GM12864 (cell line): ENCODE measurements around the gene PXMP4.

ENCODE experiments used
- DNase-seq: peaks from one replicate; pipeline ENCODE4 v3.0.0-alpha.2; 2011; ENCODE audit warnings: low read depth
- H3K4me3 ChIP-seq: 2 replicates; pipeline ENCODE4 v1.5.1; 2011; ENCODE audit warnings: mild to moderate bottlenecking, low read depth, low read length, control low read depth
- TF ChIP-seq, protein P1 (sequence below): IDR thresholded peaks from 2 replicates; pipeline ENCODE4 v1.5.1; 2011; ENCODE audit warnings: low read depth, mild to moderate bottlenecking, moderate library complexity, low read length, control low read depth, inconsistent platforms; ENCODE audit errors: missing control alignments

PXMP4 gene

DNA sequence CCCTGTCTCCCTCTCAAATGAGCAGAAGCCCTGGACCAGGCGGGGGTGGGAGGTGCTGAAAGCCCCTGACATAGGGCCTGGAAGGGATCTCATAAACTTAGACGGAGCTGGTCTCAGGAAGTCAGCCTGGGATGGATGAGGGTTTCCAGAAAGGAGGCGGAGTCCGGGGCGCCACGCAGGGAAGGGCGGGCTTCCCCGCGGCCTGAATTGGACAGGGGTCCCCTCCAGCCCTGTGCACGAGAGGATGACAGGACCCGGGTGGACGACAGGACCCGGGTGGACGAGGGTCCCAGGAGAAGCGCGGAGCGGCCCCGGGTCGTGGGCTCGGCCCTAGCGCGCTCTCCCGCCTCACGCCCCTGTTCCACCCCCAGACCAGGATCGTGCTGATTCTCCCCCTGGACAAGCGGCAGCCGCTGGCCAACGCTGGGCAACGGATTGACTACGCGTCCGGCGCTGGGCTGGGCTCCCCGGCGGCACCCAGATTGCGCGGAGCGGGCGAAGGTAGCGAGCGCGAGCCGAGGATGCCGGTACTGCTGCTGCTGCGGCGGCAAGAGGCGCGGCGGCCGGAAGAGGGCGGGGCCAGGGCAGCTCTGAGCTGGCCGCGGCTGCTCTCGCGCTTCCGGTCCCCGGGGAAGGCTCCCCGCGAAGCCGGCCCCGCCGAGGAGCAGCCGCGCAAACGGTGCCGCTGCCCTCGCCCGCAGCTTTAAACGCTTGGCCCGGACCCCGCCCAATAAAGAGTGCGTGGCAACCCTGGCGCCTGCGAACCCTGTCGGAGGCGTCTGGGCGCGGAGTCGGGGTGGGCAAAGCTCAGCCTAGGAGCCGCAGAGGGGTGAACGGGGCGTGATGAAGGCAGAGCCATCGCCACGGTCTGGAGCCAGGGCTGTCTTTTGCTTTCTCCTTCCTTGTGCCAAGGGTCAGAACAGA, 56.7 kb downstream of the PXMP4 start:
- H3K4me3 ChIP-seq = peak overlapping the region; percentile 82
- TF ChIP-seq, protein P1, sequence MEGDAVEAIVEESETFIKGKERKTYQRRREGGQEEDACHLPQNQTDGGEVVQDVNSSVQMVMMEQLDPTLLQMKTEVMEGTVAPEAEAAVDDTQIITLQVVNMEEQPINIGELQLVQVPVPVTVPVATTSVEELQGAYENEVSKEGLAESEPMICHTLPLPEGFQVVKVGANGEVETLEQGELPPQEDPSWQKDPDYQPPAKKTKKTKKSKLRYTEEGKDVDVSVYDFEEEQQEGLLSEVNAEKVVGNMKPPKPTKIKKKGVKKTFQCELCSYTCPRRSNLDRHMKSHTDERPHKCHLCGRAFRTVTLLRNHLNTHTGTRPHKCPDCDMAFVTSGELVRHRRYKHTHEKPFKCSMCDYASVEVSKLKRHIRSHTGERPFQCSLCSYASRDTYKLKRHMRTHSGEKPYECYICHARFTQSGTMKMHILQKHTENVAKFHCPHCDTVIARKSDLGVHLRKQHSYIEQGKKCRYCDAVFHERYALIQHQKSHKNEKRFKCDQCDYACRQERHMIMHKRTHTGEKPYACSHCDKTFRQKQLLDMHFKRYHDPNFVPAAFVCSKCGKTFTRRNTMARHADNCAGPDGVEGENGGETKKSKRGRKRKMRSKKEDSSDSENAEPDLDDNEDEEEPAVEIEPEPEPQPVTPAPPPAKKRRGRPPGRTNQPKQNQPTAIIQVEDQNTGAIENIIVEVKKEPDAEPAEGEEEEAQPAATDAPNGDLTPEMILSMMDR = no peak
- DNase-seq = no peak

DNA sequence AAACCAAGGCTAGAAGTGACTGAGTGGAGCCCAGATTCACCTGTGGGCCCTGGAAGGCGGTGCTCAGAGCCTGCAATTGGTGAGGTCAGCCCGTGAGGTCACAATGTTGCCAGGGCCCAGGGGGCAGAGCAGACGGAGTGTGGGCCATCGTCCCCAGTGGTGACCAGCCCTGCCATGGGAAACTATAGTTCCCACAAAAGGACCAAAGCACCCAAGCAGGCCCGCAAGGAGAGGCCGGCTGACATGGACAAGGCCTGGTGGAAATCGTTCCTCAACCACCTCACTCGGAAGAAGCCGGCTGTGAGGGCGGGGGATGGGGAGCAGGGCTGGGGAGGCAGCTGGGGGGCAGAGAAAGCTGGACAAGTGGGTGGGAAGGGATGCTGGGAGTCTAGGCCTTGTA, 57.9 kb downstream of the PXMP4 start, which contains the start of gene C20orf144:
Gene C20orf144, plus strand, starts transcription at position 156 of the 400 bp plus-strand sequence. Its CDS starts 19 bp downstream, at position 175.
- TF ChIP-seq, protein P1 = no peak
- no peak for DNase-seq
- peak within 1 kb of the TSS; percentile 82 for H3K4me3 ChIP-seq

DNA sequence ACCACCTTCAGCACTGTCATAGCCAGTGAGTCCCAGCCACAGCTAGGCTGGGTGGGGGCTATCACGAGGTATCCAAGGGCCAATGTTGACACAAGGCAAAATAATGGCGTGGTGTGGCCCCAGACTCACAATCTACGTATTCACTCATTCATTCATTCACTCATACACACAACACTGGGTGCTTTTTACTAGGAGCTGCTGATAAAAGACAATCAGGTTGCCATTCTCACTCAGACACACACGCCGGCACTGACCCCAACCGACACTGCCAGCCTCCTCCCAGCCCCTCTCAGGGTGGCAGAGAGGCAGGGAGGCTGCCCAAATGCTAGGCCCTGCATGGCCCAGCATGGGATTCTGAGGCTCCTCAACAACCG, 59.4 kb downstream of the PXMP4 start:
- no peak overlapping the region for H3K4me3 ChIP-seq
- no peak for DNase-seq
- TF ChIP-seq, protein P1 = no peak

DNA sequence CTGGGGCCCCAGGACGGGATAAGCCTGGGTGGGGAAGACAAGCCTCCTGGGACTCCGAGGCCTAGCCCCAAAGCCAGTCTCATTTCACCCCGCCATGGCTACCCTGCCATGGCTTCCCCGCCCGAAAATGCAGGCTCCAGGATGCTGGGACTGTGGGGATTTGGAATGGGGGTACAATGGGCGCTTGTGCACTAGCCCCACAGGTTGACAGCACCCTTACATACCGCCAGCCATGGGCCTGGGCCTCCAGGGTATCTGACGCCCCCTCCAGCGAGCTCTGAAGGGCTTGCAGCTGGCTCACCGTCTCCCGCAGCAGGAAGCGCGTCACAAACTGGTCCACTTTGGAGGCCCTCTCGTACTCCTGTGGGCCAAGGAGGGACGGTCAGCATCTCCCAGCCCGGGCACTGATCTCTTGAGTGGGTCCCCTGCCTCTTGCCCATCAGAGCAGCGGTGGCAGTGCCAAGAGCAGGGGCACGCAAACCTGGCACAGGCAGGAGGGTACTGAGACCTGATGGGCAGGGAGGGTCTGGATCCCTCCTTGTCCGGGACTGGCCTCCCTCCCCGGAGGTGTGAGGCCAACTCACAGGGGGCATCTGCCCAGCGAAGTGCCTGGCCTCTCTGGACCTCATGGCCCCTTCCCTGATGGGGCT, 60.0 kb downstream of the PXMP4 start:
- no peak for DNase-seq
- no peak overlapping the region for H3K4me3 ChIP-seq
- TF ChIP-seq, protein P1 = no peak

DNA sequence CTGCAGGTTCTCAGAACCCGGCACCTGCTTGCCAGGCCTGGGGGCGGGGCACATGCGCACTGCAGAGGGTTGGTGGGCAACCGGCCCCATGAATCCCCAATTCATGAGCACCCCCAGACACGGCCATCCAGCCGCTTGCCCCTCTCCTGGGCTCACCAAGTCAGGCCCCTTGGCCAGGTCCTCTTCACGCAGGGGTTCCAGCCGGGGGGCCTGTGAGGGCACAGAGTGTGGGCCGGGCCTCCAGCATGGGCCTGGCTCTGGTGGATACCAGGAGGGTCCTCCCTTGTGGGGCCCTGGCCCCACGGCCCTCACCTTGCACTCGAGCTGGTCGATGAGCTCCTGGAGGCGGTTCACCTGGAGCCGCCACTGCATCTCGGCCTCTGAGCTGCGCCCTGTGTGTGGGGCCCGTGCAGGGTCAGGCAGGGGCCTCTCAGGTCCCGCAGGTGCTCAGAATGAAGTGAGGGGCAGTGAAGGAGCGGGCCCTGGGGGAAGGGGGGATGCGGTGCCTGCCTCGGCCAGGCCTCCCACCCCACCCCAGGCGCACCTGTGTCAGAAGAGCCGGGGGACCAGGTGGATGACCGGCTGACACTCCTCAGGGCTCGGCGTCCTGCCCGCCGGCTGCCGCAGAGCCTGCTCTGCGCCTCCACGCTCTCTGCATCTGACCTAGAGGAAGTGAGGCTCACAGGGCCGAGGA, 60.6 kb downstream of the PXMP4 start:
- H3K4me3 ChIP-seq = no peak overlapping the region
- TF ChIP-seq, protein P1 = no peak
- DNase-seq = no peak

DNA sequence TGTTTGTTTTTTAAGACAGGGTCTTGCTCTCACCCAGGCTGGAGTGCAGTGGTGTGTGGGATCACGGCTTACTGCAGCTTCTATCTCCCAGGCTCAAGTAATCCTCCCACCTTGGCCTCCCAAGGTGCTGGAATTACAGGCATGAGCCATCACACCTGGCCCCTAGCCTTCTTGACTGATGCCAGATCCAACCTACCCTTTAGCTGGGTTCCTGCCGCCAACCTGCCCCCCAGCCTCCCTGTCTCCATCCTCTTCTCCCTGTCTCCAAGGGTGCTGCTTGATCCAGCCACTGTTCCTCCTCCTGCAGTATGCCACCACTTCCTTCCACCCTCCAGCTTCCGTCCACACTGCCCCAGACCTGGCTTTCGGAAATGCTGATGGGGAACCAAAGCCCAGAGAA, 61.2 kb downstream of the PXMP4 start:
- H3K4me3 ChIP-seq = no peak overlapping the region
- DNase-seq = no peak
- TF ChIP-seq, protein P1 = no peak
